Adrenal gland (tissue), 12 donors: ENCODE data around the gene ERN1. TPM values are rescaled to one million over a fixed set of nuclear protein-coding genes. Genes with fewer than 3 reads are reported as not detected.

Source experiments
- DNase-seq, 7 donors: peaks; one replicate each; pipeline ENCODE4 v3.0.0-alpha.2; 2019 to 2020
- H3K27ac ChIP-seq, 5 donors: fragments of 200-600 bp; sonication (generic) in 4 of 5; 1 replicate in 3 of 5; 2 replicates in 2 of 5; pipeline versions ENCODE4 v1.5.1 to v1.8.0; 2016 to 2020; ENCODE audit warnings: mild to moderate bottlenecking in 1 of 5
- H3K27me3 ChIP-seq: fragments of 200-600 bp; 2 replicates; pipeline ENCODE4 v1.8.0; 2021
- H3K36me3 ChIP-seq, 2 donors: fragments of 200-600 bp; replicated peaks in 1 of 2; 1 replicate in 1 of 2; 2 replicates in 1 of 2; pipeline versions ENCODE4 v1.5.1 to v1.8.0; 2018 to 2022
- H3K4me1 ChIP-seq, 2 donors: fragments of 200-600 bp; replicated peaks in 1 of 2; 1 replicate in 1 of 2; 2 replicates in 1 of 2; pipeline versions ENCODE4 v1.5.1 to v1.8.0; 2018 to 2021
- H3K4me3 ChIP-seq, 4 donors: fragments of 200-600 bp; sonication (generic) in 3 of 4; one replicate each; pipeline ENCODE4 v1.5.1; 2016 to 2018
- H3K9me3 ChIP-seq, 3 donors: fragments of 200-600 bp; sonication (generic) in 1 of 3; replicated peaks in 1 of 3; 1 replicate in 2 of 3; 2 replicates in 1 of 3; pipeline versions ENCODE4 v1.5.1 to v1.8.0; 2016 to 2021
- POLR2A ChIP-seq, 2 donors: fragments of 450-650 bp; IDR thresholded peaks; one replicate each; pipeline ENCODE4 v1.6.1; 2017; ENCODE audit warnings: antibody characterized with exemption in 2 of 2, mild to moderate bottlenecking in 2 of 2, moderate library complexity in 1 of 2
- WGBS, 4 donors: extraction: QIAGEN DNeasy Blood & Tissue Kit in 2 of 4; methylation state at CpG; one replicate each; pipeline versions ENCODE4 v1.1.5 to v1.1.7; 2013 to 2017; 5-methylcytosine and 5-hydroxymethylcytosine counted together
- intact Hi-C, 2 donors: fragments of 100-400 bp; cut with DNase I; formaldehyde crosslinking; loops; one replicate each; pipeline versions ENCODE4 v1.14.1 to v1.15.0; 2022 to 2023
- polyA plus RNA-seq, 3 donors: library from polyadenylated mRNA; stranded (reverse); fragments of 200-250 nt in 2 of 3; fragments of 350-450 nt in 1 of 3; fragmentation: Illumina TruSeq in 1 of 3; extraction: RNeasy Lipid Tissue Mini Kit (QIAGEN cat#74804) in 1 of 3; gene quantifications; one replicate each; pipeline ENCODE4 v1.2.3, GENCODE V29; 2013 to 2014
- total RNA-seq, 9 donors: library from RNA; depleted of rRNA in 4 of 9; stranded (reverse); fragments of >200 nt in 4 of 9; fragments of 120-200 nt in 1 of 9; fragmentation: NEBNext Ultra II Directional in 1 of 9; extraction: Animal tissue kit (Norgen Biotek cat#: 25700) in 1 of 9; gene quantifications; one replicate each; pipeline versions ENCODE4 v1.1.0 to v1.2.4, GENCODE V29; 2013 to 2023
- TF ChIP-seq, protein P1 (sequence below), 6 experiments: fragments of 450-650 bp in 4 of 6; fragments of 200-600 bp in 2 of 6; sonication (generic) in 1 of 6; IDR thresholded peaks; 1 replicate in 5 of 6; 2 replicates in 1 of 6; pipeline versions ENCODE4 v1.5.1 to v1.8.0; 2016 to 2021; ENCODE audit warnings: antibody characterized with exemption in 6 of 6, mild to moderate bottlenecking in 2 of 6, moderate library complexity in 1 of 6
- donor health status: healthy with polysubstance abuse.
- donor health status: Bipolar disorder and iron deficiency.
- donor health status: DM: yes; HTN: yes; CAD: no.
- donor health status: DM: no; HTN: no; CAD: no.
- donor health status: DM: no; HTN: no; CAD: no.
- donor health status: DM: yes; HTN: yes; CAD: no.

The ERN1 gene
- total and polyA plus RNA-seq, 12 donors, result 31.9 to 205 (median 63.1) TPM

- Histone ChIP-seq H3K27me3 (no peaks in the 10 kb centered on the region), H3K4me3 (no peak overlapping the region), H3K4me1 (peaks cover 29 to 61% of the 10 kb centered on the region in 2 donors), H3K27ac (peak overlapping the region in 3 of 5 donors; percentile 5 to 68 (median 46)), H3K36me3 (peaks cover 0 to 20% of the 10 kb centered on the region in 2 donors), H3K9me3 (no peaks in the 10 kb centered on the region)
- 38 to 48% (median 46%) methylated on average over 3 of the region's 3 CpGs for WGBS, 4 donors
- DNase-seq, result no peak
- intact Hi-C loops, result no loop called here
- no peak for TF ChIP-seq POLR2A (IDR thresholded peaks at IDR 0.05)
- TF ChIP-seq, protein P1, sequence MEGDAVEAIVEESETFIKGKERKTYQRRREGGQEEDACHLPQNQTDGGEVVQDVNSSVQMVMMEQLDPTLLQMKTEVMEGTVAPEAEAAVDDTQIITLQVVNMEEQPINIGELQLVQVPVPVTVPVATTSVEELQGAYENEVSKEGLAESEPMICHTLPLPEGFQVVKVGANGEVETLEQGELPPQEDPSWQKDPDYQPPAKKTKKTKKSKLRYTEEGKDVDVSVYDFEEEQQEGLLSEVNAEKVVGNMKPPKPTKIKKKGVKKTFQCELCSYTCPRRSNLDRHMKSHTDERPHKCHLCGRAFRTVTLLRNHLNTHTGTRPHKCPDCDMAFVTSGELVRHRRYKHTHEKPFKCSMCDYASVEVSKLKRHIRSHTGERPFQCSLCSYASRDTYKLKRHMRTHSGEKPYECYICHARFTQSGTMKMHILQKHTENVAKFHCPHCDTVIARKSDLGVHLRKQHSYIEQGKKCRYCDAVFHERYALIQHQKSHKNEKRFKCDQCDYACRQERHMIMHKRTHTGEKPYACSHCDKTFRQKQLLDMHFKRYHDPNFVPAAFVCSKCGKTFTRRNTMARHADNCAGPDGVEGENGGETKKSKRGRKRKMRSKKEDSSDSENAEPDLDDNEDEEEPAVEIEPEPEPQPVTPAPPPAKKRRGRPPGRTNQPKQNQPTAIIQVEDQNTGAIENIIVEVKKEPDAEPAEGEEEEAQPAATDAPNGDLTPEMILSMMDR (IDR thresholded peaks at IDR 0.05), result no peak
Measured at GRCh38 chr17:64083093-64083492, 46.9 kb downstream of the ERN1 start.

GRCh38 chr17:64081802-64082799, 47.8 kb downstream of the ERN1 start:
- intact Hi-C loops, result no loop called here
- H3K36me3 ChIP-seq, result peaks cover 0 to 30% of the 10 kb centered on the region in 2 donors
- no peak for DNase-seq
- H3K27me3 ChIP-seq, result no peaks in the 10 kb centered on the region
- WGBS, 4 donors, result 30 to 45% (median 37%) methylated on average over 8 of the region's 8 CpGs
- H3K27ac ChIP-seq, result peak overlapping the region in 3 of 5 donors; percentile 17 to 68 (median 46)
- peaks cover 24 to 51% of the 10 kb centered on the region in 2 donors for H3K4me1 ChIP-seq
- TF ChIP-seq, protein P1 (IDR thresholded peaks at IDR 0.05), result peak in 2 of 6 experiments; percentile 5
- TF ChIP-seq POLR2A (IDR thresholded peaks at IDR 0.05), result no peak
- H3K4me3 ChIP-seq, result no peak overlapping the region
- no peaks in the 10 kb centered on the region for H3K9me3 ChIP-seq

GRCh38 chr17:64080174-64080618, 49.7 kb downstream of the ERN1 start:
- intact Hi-C loops, result no loop called here
- DNase-seq, result no peak
- no peak overlapping the region for H3K4me3 ChIP-seq
- H3K27ac ChIP-seq, result peak overlapping the region in 1 of 5 donors; percentile 23
- H3K27me3 ChIP-seq, result no peaks in the 10 kb centered on the region
- TF ChIP-seq, protein P1 (IDR thresholded peaks at IDR 0.05), result no peak
- TF ChIP-seq POLR2A (IDR thresholded peaks at IDR 0.05), result no peak
- no peaks in the 10 kb centered on the region for H3K9me3 ChIP-seq
- H3K4me1 ChIP-seq, result peaks cover 17 to 48% of the 10 kb centered on the region in 2 donors
- WGBS, 4 donors, result 52 to 73% (median 66%) methylated on average over 3 of the region's 3 CpGs
- H3K36me3 ChIP-seq, result peaks cover 0 to 30% of the 10 kb centered on the region in 2 donors

DNA sequence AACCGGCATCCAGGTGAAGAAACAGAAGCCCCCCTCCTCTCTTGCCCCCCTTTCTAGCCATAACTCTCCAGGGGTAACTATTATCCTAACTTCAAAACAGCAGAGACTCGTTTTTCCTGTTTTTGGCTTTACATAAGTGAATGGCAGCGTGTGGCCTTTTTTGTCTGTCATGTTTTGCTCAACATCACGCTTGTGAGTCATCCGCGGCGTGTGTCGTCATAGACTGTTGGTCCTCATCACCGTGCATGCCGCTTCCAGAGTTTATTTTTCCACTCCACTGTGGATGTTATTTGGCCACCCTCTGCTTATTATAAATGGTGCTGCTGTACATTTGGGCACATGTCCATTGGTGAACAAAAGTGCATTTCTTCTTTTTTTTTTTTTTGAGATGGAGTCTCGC, 52.6 kb downstream of the ERN1 start:
- peaks cover 0 to 51% of the 10 kb centered on the region in 2 donors for H3K36me3 ChIP-seq
- intact Hi-C loops, result no loop called here
- H3K27me3 ChIP-seq, result no peaks in the 10 kb centered on the region
- H3K4me1 ChIP-seq, result peaks cover 0 to 20% of the 10 kb centered on the region in 2 donors
- 79 to 90% (median 87%) methylated on average over 11 of the region's 11 CpGs for WGBS, 4 donors
- no peaks in the 10 kb centered on the region for H3K9me3 ChIP-seq
- peak in 3 of 7 donors; percentile 24 to 52 (median 50) for DNase-seq
- no peak overlapping the region for H3K4me3 ChIP-seq
- H3K27ac ChIP-seq, result peak overlapping the region in 1 of 5 donors; percentile 25
- TF ChIP-seq, protein P1 (IDR thresholded peaks at IDR 0.05), result no peak
- no peak for TF ChIP-seq POLR2A (IDR thresholded peaks at IDR 0.05)
